ENCODE results near the gene SUOX. TPM values are rescaled to one million over a fixed set of nuclear protein-coding genes. Genes with fewer than 3 reads are reported as not detected.

The SUOX gene
- total RNA-seq, 1 donor from 2014 or later, result 11.1 TPM

Other genes starting within 250 kb of the SUOX start
- 51.6 TPM for gene SARNP, start 179.6 kb upstream of the SUOX start, total RNA-seq
- 5.4 TPM for gene ORMDL2, start 179.2 kb upstream of the SUOX start, total RNA-seq
- gene DNAJC14, start 167.7 kb upstream of the SUOX start, total RNA-seq, result 37.4 TPM
- 1.5 TPM for gene MMP19, start 154.3 kb upstream of the SUOX start, total RNA-seq
- 15.5 TPM for gene PYM1, start 69.4 kb upstream of the SUOX start, total RNA-seq
- 50.5 TPM for gene DGKA, start 66.1 kb upstream of the SUOX start, total RNA-seq
- 2.1 TPM for gene PMEL, start 31.2 kb upstream of the SUOX start, total RNA-seq
- gene CDK2, start 30.4 kb upstream of the SUOX start, total RNA-seq, result 14.0 TPM
- gene RAB5B, start 23.2 kb upstream of the SUOX start, total RNA-seq, result 77.1 TPM
- gene IKZF4, start 23.8 kb downstream of the SUOX start, total RNA-seq, result 7.3 TPM
- 541 TPM for gene RPS26, start 44.6 kb downstream of the SUOX start, total RNA-seq
- 147 TPM for gene ERBB3, start 82.9 kb downstream of the SUOX start, total RNA-seq
- gene PA2G4, start 107.3 kb downstream of the SUOX start, total RNA-seq, result 98.1 TPM
- gene RPL41, start 119.4 kb downstream of the SUOX start, total RNA-seq, result 1,420 TPM
- gene ZC3H10, start 121.0 kb downstream of the SUOX start, total RNA-seq, result 5.6 TPM
- gene ESYT1, start 131.0 kb downstream of the SUOX start, total RNA-seq, result 152 TPM
- 136 TPM for gene MYL6B, start 155.3 kb downstream of the SUOX start, total RNA-seq
- gene MYL6, start 161.1 kb downstream of the SUOX start, total RNA-seq, result 707 TPM
- 49.0 TPM for gene SMARCC2, start 192.2 kb downstream of the SUOX start, total RNA-seq
- gene RNF41, start 224.6 kb downstream of the SUOX start, total RNA-seq, result 70.3 TPM
- 18.2 TPM for gene NABP2, start 227.1 kb downstream of the SUOX start, total RNA-seq
- 0.31 TPM for gene SLC39A5, start 232.8 kb downstream of the SUOX start, total RNA-seq

All from tongue (tissue), 1 donor.